Effector memory CD4-positive, alpha-beta T cell (primary cell): ENCODE results near the gene PCDHB15.
"Not testable (repeated sequence)": the region's sequence is repeated elsewhere in the genome, so short reads cannot be mapped to it uniquely, and the experiment has no call there.

Experiments
- DNase-seq, 3 donors: peaks; one replicate each; pipeline ENCODE4 v3.0.0-alpha.2; 2020
- H3K27ac ChIP-seq: 2 replicates; pipeline ENCODE4 v1.7.0; 2013; ENCODE audit warnings: mild to moderate bottlenecking, low read length, moderate library complexity; ENCODE audit not compliant: insufficient read depth, poor library complexity, severe bottlenecking
- H3K27me3 ChIP-seq: replicated peaks from 2 replicates; pipeline ENCODE4 v1.7.0; 2013; ENCODE audit warnings: mild to moderate bottlenecking, low read length; ENCODE audit not compliant: insufficient read depth, control insufficient read depth, poor library complexity, severe bottlenecking
- H3K36me3 ChIP-seq: 2 replicates; pipeline ENCODE4 v1.7.0; 2013; ENCODE audit warnings: mild to moderate bottlenecking, low read length, moderate library complexity; ENCODE audit not compliant: control insufficient read depth, insufficient read depth
- H3K4me1 ChIP-seq: 2 replicates; pipeline ENCODE4 v1.7.0; 2013; ENCODE audit warnings: low read length, mild to moderate bottlenecking; ENCODE audit not compliant: control insufficient read depth, insufficient read depth, poor library complexity, severe bottlenecking
- H3K4me3 ChIP-seq: 2 replicates; pipeline ENCODE4 v1.7.0; 2013; ENCODE audit warnings: low read length, low read depth, mild to moderate bottlenecking; ENCODE audit not compliant: insufficient read depth, poor library complexity, severe bottlenecking
- H3K9me3 ChIP-seq: 2 replicates; pipeline ENCODE4 v1.7.0; 2013; ENCODE audit warnings: mild to moderate bottlenecking, low read length, moderate library complexity; ENCODE audit not compliant: control insufficient read depth
- total RNA-seq, 3 donors: gene quantifications; one replicate each; lab custom pipeline; 2026; lab: John Stamatoyannopoulos, UW

Gene PCDHB15
- 0 to 0.35 (median 0) reads per million in 3 donors for total RNA-seq

- peak within 1 kb of the TSS; percentile 13 for H3K4me3 ChIP-seq
- no peaks in the 10 kb centered on the region for H3K36me3 ChIP-seq
- no peak within 1 kb of the TSS for H3K27ac ChIP-seq
- H3K9me3 ChIP-seq: peaks cover 30% of the 10 kb centered on the region
- DNase-seq: peak in 1 of 3 donors; percentile 12
- H3K27me3 ChIP-seq: no peaks in the 10 kb centered on the region
- no peaks in the 10 kb centered on the region for H3K4me1 ChIP-seq
Measured at GRCh38 chr5:141245250-141245717, at the start of gene PCDHB15. TSS of gene PCDHB15 (plus strand) at chr5:141245395. CDS start at chr5:141245579, 184 bp downstream.

GRCh38 chr5:141196363-141196762, 48.8 kb upstream of the PCDHB15 start:
- Histone ChIP-seq H3K27ac (no peak overlapping the region), H3K9me3 (no peaks in the 10 kb centered on the region), H3K4me3 (no peak overlapping the region), H3K36me3 (no peaks in the 10 kb centered on the region), H3K27me3 (peaks cover 4% of the 10 kb centered on the region), H3K4me1 (no peaks in the 10 kb centered on the region)
- DNase-seq: no peak

- Histone ChIP-seq H3K27ac (no peak within 1 kb of the TSS), H3K4me1 (no peaks in the 10 kb centered on the region), H3K36me3 (no peaks in the 10 kb centered on the region), H3K9me3 (no peaks in the 10 kb centered on the region), H3K4me3 (no peak within 1 kb of the TSS), H3K27me3 (no peaks in the 10 kb centered on the region)
- no peak for DNase-seq
Measured at GRCh38 chr5:141199359-141200235, 45.6 kb upstream of the PCDHB15 start, which contains the start of gene PCDHB11. TSS of gene PCDHB11 (plus strand) at chr5:141199627. CDS start at chr5:141199775, 148 bp downstream.

GRCh38 chr5:141201126-141201525, 44.1 kb upstream of the PCDHB15 start:
- DNase-seq, H3K4me3 ChIP-seq, H3K4me1 ChIP-seq, H3K27me3 ChIP-seq, H3K27ac ChIP-seq, H3K36me3 ChIP-seq, H3K9me3 ChIP-seq: not testable (repeated sequence)

GRCh38 chr5:141201646-141202045, 43.5 kb upstream of the PCDHB15 start:
- not testable (repeated sequence) for H3K4me3 ChIP-seq, H3K27me3 ChIP-seq, H3K4me1 ChIP-seq, H3K27ac ChIP-seq, H3K36me3 ChIP-seq, H3K9me3 ChIP-seq, DNase-seq

GRCh38 chr5:141208478-141208877, 36.7 kb upstream of the PCDHB15 start, which contains the start of gene PCDHB12:
TSS of gene PCDHB12 (plus strand) at chr5:141208719. CDS start at chr5:141208908, 189 bp downstream.
- no peaks in the 10 kb centered on the region for H3K4me1 ChIP-seq
- no peaks in the 10 kb centered on the region for H3K36me3 ChIP-seq
- peaks cover 7% of the 10 kb centered on the region for H3K27me3 ChIP-seq
- no peak within 1 kb of the TSS for H3K27ac ChIP-seq
- no peak for DNase-seq
- H3K9me3 ChIP-seq: no peaks in the 10 kb centered on the region
- H3K4me3 ChIP-seq: no peak within 1 kb of the TSS

- not testable (repeated sequence) for H3K4me3 ChIP-seq, H3K9me3 ChIP-seq, H3K27me3 ChIP-seq, H3K27ac ChIP-seq, H3K36me3 ChIP-seq, DNase-seq, H3K4me1 ChIP-seq
Measured at GRCh38 chr5:141210281-141210680, 34.9 kb upstream of the PCDHB15 start.

GRCh38 chr5:141210849-141211248, 34.3 kb upstream of the PCDHB15 start:
- not testable (repeated sequence) for H3K4me1 ChIP-seq, H3K4me3 ChIP-seq, H3K27me3 ChIP-seq, H3K27ac ChIP-seq, H3K36me3 ChIP-seq, DNase-seq, H3K9me3 ChIP-seq

- not testable (repeated sequence) for H3K36me3 ChIP-seq, H3K27me3 ChIP-seq, H3K4me1 ChIP-seq, H3K4me3 ChIP-seq, H3K9me3 ChIP-seq, H3K27ac ChIP-seq
- peak in 2 of 3 donors; percentile 7 to 19 for DNase-seq
Measured at GRCh38 chr5:141213656-141214339, 31.4 kb upstream of the PCDHB15 start, which contains the start of gene PCDHB13. TSS of gene PCDHB13 (plus strand) at chr5:141213919. CDS start at chr5:141214124, 205 bp downstream.

- not testable (repeated sequence) for H3K4me3 ChIP-seq, H3K36me3 ChIP-seq, H3K27me3 ChIP-seq, DNase-seq, H3K4me1 ChIP-seq, H3K9me3 ChIP-seq, H3K27ac ChIP-seq
Measured at GRCh38 chr5:141214583-141214982, 30.6 kb upstream of the PCDHB15 start.
